K562 (cell line): ENCODE measurements around the gene IL7R. TPM values are rescaled to one million over a fixed set of nuclear protein-coding genes. Genes with fewer than 3 reads are reported as not detected.

ENCODE experiments used
- CHD1 ChIP-seq: fragments of 200-600 bp; sonication (generic); IDR thresholded peaks from one replicate; pipeline ENCODE4 v1.6.1; 2012; ENCODE audit warnings: mild to moderate bottlenecking, moderate library complexity, low read length, inconsistent platforms
- CREM ChIP-seq: IDR thresholded peaks from 2 replicates; pipeline ENCODE4 v1.6.1; 2014; ENCODE audit warnings: antibody characterized with exemption, low read depth
- CTCF ChIP-seq, 3 experiments: IDR thresholded peaks in 2 of 3; conservative IDR thresholded peaks in 1 of 3; 2 replicates each; pipeline ENCODE4 v1.5.1; 2011 to 2012; ENCODE audit warnings: low read length in 3 of 3, mild to moderate bottlenecking in 3 of 3, control low read depth in 2 of 3, improper control_type of control experiment in 1 of 3, inconsistent platforms in 1 of 3, low read depth in 1 of 3, mixed read lengths in 1 of 3, moderate library complexity in 1 of 3; ENCODE audit not compliant: insufficient read depth in 2 of 3
- E2F6 ChIP-seq, 2 experiments: IDR thresholded peaks; 2 replicates each; pipeline ENCODE4 v1.6.1; 2011; ENCODE audit warnings: borderline replicate concordance in 1 of 2, control low read depth in 1 of 2, low read depth in 1 of 2, low read length in 1 of 2, mild to moderate bottlenecking in 1 of 2, mixed read lengths in 1 of 2, moderate library complexity in 1 of 2; ENCODE audit not compliant: insufficient read depth in 1 of 2, insufficient read length in 1 of 2, poor library complexity in 1 of 2, severe bottlenecking in 1 of 2; ENCODE audit errors: extremely low read depth in 1 of 2
- HDAC2 ChIP-seq: fragments of 450-650 bp; IDR thresholded peaks from 2 replicates; pipeline ENCODE4 v1.6.1; 2016; ENCODE audit warnings: mild to moderate bottlenecking
- HNRNPLL ChIP-seq: fragments of 200-400 bp; formaldehyde crosslinking; IDR thresholded peaks from 2 replicates; pipeline ENCODE4 v1.6.1; 2017; ENCODE audit warnings: low read length, low read depth, mild to moderate bottlenecking; ENCODE audit not compliant: poor library complexity, severe bottlenecking
- PHB2 ChIP-seq: fragments of 450-650 bp; IDR thresholded peaks from 2 replicates; pipeline ENCODE4 v1.6.1; 2017; ENCODE audit warnings: low read depth
- RAD21 ChIP-seq, 2 experiments: fragments of 250-450 bp in 1 of 2; fragments of 450-650 bp in 1 of 2; sonication (Bioruptor Pico) in 1 of 2; formaldehyde crosslinking in 1 of 2; IDR thresholded peaks in 1 of 2; conservative IDR thresholded peaks in 1 of 2; 2 replicates each; pipeline versions ENCODE4 v1.4.0 to v1.8.0; 2020 to 2022; ENCODE audit warnings: mild to moderate bottlenecking in 2 of 2, moderate library complexity in 1 of 2
- SMAD2 ChIP-seq: fragments of 150-350 bp; IDR thresholded peaks from 2 replicates; pipeline ENCODE4 v1.6.1; 2014; ENCODE audit warnings: low read depth, mild to moderate bottlenecking, low read length
- STAG1 ChIP-seq: sonication (generic); formaldehyde crosslinking; IDR thresholded peaks from 2 replicates; pipeline ENCODE4 v1.5.0; 2020; ENCODE audit warnings: missing genetic modification reagents, borderline replicate concordance
- polyA plus RNA-seq, 8 experiments: library from polyadenylated mRNA; depleted of rRNA in 4 of 8; stranded (reverse) in 5 of 8; unstranded in 3 of 8; fragments of >200 nt; fragmentation: Nextera tagmentation in 2 of 8; fragmentation: Illumina TruSeq in 1 of 8; extraction: Ambion mirVana in 2 of 8; extraction: Trizol in 1 of 8; gene quantifications; 2 replicates each; pipeline versions ENCODE4 v1.2.1 to v1.2.3, GENCODE V29; 2011 to 2014; ENCODE audit warnings: inconsistent platforms in 1 of 8, missing spikeins in 1 of 8
- total RNA-seq, 7 experiments: library from RNA; depleted of rRNA in 6 of 7; stranded (reverse); fragments of >200 nt in 6 of 7; fragmentation: Illumina TruSeq in 2 of 7; extraction: Trizol in 2 of 7; gene quantifications; 2 replicates each; pipeline versions ENCODE4 v1.2.1 to v1.2.3, GENCODE V29; 2011 to 2021; ENCODE audit warnings: low replicate concordance in 1 of 7

Gene IL7R
- total and polyA plus RNA-seq, 9 of the 15 experiments (the other 6 are each of a cell fraction or from before 2014, with no cell fraction given), result 0.04 to 0.98 (median 0.09) TPM; not detected in 3

DNA sequence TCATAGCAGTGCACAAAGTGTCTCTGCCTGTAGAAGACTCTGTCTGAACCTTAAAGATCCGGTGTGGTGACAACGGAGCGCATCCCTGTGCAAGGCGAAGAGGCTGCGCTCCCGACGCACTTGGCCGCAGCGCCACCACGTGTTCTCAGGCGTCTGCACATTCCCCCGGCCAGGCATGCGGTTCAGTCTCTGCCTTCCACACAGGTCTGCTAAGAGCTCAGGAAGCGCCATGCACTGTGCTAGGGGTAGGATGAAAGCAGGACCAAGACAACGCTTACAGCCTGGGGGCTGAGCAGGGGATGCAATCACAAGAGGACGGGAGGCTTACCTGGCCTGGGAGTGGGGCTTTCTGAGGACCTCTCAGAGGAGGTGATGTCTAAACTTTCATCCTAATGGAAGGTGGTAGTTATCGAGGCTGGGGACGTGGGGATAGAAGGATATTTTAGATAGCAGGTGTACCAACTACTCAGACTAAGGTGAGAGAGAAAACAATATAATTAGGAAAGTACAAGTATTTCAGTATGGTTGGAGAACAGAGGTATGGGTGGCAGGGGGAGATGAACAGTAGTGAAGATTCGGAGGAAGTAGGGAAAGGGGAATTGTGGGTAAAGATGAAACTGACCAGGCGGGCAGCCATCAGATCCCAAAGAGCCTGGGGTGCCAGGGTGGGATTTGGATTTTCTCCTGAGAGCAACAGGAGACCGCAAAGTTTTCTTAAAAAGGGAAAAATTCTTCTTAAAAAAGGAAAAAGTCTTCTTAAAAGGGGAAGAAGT is 68.4 kb downstream of the IL7R start (continued):
- no peak for TF ChIP-seq CHD1
- TF ChIP-seq E2F6 (IDR thresholded peaks at IDR 0.05; ENCODE audit: borderline replicate concordance in 1 of 2, extremely low read depth in 1 of 2, insufficient read depth in 1 of 2, insufficient read length in 1 of 2, low read depth in 1 of 2, low read length in 1 of 2, poor library complexity in 1 of 2, severe bottlenecking in 1 of 2), result peak in 1 of 2 experiments; percentile 54
- peak; percentile 12 to 72; a peak in 2 of 4 replicates for TF ChIP-seq RAD21 (CRISPR knock-in tag; conservative IDR thresholded peaks at IDR 0.05 in 1 of 2, IDR thresholded peaks at IDR 0.05 in 1 of 2)
- peak; percentile 59 to 79 (median 75) for TF ChIP-seq CTCF (IDR thresholded peaks at IDR 0.05 in 2 of 3, conservative IDR thresholded peaks at IDR 0.05 in 1 of 3; ENCODE audit: insufficient read depth in 2 of 3, low read depth in 1 of 3, low read length in 3 of 3)
- TF ChIP-seq HDAC2, result no peak
- TF ChIP-seq HNRNPLL, result peak; percentile 80
- no peak for TF ChIP-seq SMAD2
- no peak for TF ChIP-seq PHB2
- 0 out of 2 replicates have a peak, but pooled peaks have one; percentile 18 for TF ChIP-seq CREM
- TF ChIP-seq STAG1 (CRISPR knock-in tag), result peak; percentile 51; the same call in 1 of the 2 replicates
